GM12873 (cell line): ENCODE measurements around the gene PALLD.

Experiments used
- TF ChIP-seq, protein P1 (sequence below): IDR thresholded peaks from 2 replicates; pipeline ENCODE4 v1.5.1; 2012; ENCODE audit warnings: low read depth, mild to moderate bottlenecking, moderate library complexity, low read length, control low read depth; ENCODE audit not compliant: insufficient read depth; ENCODE audit errors: missing control alignments

The PALLD gene

DNA sequence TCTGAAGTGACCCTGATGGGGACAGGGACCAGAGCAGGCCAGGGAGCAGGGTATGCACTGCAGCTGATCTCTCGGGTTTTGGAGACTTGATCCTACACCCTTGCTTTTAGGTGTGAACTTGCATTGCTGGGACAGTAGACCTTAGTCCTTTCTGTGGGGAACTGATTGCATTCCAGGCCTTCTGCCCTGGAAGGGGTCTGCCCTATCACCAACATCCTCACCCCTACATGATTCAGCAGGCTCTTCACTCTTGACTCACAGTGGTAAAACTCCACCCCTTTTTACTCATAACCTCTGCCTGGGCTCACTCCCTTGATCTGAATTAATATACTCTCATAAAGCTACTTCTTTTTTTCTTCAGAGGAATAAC lies 10.0 kb upstream of the PALLD start:
- TF ChIP-seq, protein P1, sequence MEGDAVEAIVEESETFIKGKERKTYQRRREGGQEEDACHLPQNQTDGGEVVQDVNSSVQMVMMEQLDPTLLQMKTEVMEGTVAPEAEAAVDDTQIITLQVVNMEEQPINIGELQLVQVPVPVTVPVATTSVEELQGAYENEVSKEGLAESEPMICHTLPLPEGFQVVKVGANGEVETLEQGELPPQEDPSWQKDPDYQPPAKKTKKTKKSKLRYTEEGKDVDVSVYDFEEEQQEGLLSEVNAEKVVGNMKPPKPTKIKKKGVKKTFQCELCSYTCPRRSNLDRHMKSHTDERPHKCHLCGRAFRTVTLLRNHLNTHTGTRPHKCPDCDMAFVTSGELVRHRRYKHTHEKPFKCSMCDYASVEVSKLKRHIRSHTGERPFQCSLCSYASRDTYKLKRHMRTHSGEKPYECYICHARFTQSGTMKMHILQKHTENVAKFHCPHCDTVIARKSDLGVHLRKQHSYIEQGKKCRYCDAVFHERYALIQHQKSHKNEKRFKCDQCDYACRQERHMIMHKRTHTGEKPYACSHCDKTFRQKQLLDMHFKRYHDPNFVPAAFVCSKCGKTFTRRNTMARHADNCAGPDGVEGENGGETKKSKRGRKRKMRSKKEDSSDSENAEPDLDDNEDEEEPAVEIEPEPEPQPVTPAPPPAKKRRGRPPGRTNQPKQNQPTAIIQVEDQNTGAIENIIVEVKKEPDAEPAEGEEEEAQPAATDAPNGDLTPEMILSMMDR: no peak

DNA sequence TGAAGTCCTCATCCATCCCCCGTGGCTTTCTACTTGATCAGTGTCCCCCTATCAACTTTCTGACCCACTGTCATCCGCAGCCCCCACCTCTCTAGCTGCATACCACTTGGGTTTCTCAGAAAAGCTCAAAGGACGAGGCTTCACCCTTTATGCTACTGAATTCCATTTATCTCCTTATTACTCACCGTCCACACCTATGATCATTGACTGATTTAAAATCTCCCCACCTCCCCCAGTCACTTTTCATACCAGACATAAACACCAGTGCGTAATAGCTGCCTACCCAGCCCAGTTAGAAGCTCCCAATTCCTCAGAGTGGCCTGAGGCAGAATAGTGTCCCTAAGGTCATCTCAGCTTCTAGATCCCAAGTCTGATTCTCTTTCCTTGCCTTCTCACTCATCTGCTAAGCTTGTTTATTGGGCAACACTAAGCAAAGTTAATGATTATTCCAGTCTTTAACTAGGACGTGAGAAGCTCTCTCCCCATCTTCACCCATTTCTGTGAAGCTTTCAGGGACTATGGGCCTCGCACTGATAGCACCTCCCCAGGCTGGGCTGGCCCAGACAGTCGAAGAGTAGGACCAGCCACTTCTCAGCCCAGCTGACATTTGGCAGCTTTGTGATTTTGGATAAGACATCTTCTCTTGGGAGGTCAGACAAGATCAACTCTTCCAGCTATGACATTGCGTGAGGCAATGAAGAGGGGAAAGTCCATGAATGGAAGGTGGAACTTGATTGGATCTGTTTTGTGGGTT lies 9.4 kb upstream of the PALLD start:
- TF ChIP-seq, protein P1: no peak

DNA sequence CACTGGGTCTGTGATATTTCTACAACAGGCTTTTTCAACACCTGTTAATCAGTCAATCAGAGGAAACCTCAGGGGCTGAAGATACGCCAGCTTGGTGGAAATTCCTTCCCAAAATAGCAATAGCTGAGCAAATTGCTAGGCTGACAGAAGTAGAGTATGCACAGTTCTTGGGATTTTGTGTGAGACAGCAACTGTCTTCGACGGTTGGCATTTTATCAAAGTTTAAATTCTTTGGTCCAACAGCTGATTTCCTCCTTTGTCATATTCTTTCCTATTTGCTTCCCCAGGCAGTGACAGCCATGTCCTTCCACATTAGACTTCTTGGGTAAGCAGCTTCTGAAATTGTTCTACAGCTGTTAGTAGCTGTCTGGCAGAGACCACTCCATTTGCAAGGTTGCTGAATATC lies 8.0 kb upstream of the PALLD start:
- TF ChIP-seq, protein P1: no peak

DNA sequence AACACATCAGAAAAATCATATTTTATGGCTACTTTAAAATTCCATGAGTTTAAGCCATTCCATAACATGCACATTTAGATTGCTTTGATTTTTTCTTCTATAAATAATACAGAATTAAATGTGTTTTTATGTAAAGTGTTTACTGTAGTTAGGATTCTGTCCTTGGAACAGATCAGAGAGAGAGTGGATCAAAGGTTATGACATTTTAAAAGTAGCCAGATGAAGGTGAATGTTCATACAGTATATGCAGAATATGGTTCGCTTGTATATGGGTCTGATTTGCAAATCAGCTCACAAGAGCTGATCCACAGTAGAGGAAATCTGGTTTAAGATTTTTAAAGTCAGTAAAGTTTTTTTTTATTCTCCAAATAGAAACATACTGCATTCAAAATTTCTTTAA lies 7.2 kb upstream of the PALLD start:
- TF ChIP-seq, protein P1: no peak

DNA sequence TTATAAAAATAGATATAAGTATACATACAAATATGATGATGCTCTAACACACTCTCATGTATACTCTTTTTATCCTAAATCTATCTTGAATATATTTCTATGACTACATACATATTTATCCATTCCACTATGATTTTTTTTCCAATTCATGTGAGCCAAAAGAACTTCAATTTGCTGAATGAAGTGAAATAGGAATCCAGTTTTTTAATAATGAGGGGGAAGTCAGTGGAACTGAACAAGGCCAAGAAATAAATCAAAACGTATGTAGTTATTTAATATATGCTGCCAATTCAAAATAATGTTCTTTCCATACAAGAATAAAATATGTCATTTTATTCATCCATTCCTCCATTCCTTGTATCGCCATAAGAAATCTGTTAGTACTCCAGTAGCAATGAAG lies 6.1 kb upstream of the PALLD start:
- TF ChIP-seq, protein P1: no peak

DNA sequence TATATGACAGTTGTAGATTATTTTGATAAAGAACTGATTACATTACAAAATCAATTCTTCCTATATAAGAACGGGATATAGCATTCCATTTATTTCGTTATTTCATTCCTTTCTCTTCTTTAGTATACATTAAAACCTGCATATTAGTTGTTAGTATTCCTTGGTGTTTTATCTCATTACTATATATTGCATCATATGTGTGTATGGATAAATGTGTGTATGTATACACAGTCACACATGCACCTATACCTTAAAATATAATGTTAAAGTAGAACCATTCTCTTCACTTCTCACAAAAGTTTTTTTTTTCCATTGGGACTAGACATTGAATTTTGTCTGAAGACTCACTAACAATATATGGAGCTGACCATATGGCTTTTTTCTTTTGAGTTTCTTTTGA lies 5.3 kb upstream of the PALLD start:
- TF ChIP-seq, protein P1: no peak

DNA sequence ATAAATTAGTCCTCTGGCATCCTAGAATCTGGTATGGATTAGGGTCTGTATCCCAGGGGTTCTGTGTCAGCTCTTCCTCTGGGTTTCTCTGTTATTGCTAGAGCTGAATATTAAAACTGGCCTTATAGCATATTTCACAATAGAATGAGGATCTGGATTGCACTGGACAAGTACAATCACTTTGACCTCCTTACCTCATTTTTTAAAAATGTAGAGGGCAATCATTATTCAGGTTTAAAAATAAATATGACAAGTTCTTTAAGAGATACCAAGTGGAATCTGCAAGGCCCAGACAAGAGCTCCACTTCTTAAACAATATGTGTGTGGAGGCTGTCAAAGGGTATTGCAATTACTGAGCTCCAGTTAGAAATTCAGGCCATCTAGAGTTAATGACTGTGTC lies 1.4 kb downstream of the PALLD start:
- TF ChIP-seq, protein P1: no peak
